Neural progenitor cell (in vitro differentiated cells): ENCODE results near the gene RPH3AL. TPM values are rescaled to one million over a fixed set of nuclear protein-coding genes. Genes with fewer than 3 reads are reported as not detected.

Experiments used
- DNase-seq: peaks from one replicate; pipeline ENCODE4 v3.0.0-alpha.2; 2016; ENCODE audit warnings: low spot score
- H2AFZ ChIP-seq: fragments of 200-600 bp; sonication (generic); replicated peaks from 2 replicates; pipeline ENCODE4 v1.6.1; 2016; ENCODE audit warnings: antibody characterized with exemption
- H3F3A ChIP-seq: fragments of 200-600 bp; sonication (generic); 2 replicates; pipeline ENCODE4 v1.6.1; 2016; ENCODE audit warnings: antibody characterized with exemption, low read depth
- H3K27ac ChIP-seq: fragments of 200-600 bp; sonication (generic); 2 replicates; pipeline ENCODE4 v1.5.1; 2016; ENCODE audit warnings: mild to moderate bottlenecking
- H3K27me3 ChIP-seq: fragments of 200-600 bp; sonication (generic); 2 replicates; pipeline ENCODE4 v1.6.1; 2016; ENCODE audit warnings: mild to moderate bottlenecking, moderate library complexity
- H3K36me3 ChIP-seq: fragments of 200-600 bp; sonication (generic); 2 replicates; pipeline ENCODE4 v1.5.1; 2016
- H3K4me1 ChIP-seq: fragments of 200-600 bp; sonication (generic); 2 replicates; pipeline ENCODE4 v1.6.1; 2016; ENCODE audit warnings: mixed run types
- H3K4me2 ChIP-seq: fragments of 200-600 bp; sonication (generic); 2 replicates; pipeline ENCODE4 v1.6.1; 2016
- H3K4me3 ChIP-seq: fragments of 200-600 bp; sonication (generic); 2 replicates; pipeline ENCODE4 v1.5.1; 2016
- H3K79me2 ChIP-seq: fragments of 200-600 bp; sonication (generic); 2 replicates; pipeline ENCODE4 v1.6.1; 2016; ENCODE audit warnings: low read depth
- H3K9ac ChIP-seq: fragments of 200-600 bp; sonication (generic); 2 replicates; pipeline ENCODE4 v1.6.1; 2016
- H3K9me3 ChIP-seq: fragments of 200-600 bp; sonication (generic); 2 replicates; pipeline ENCODE4 v1.5.1; 2016; ENCODE audit warnings: low read depth
- H4K20me1 ChIP-seq: fragments of 200-600 bp; sonication (generic); 2 replicates; pipeline ENCODE4 v1.6.1; 2016; ENCODE audit warnings: low read depth
- H3K27ac Mint-ChIP-seq: 3 replicates; pipeline ENCODE4 v1.8.0; 2021; ENCODE audit warnings: mixed read lengths
- H3K27me3 Mint-ChIP-seq: 2 replicates; pipeline ENCODE4 v1.8.0; 2022; ENCODE audit warnings: low read depth, mild to moderate bottlenecking, inconsistent platforms, moderate library complexity, mixed read lengths; ENCODE audit not compliant: insufficient read depth
- H3K36me3 Mint-ChIP-seq: 3 replicates; pipeline ENCODE4 v1.8.0; 2021; ENCODE audit warnings: mixed read lengths
- H3K4me1 Mint-ChIP-seq: 3 replicates; pipeline ENCODE4 v1.8.0; 2021; ENCODE audit warnings: mixed read lengths
- H3K4me3 Mint-ChIP-seq: 3 replicates; pipeline ENCODE4 v1.8.0; 2021; ENCODE audit warnings: mild to moderate bottlenecking, moderate library complexity, mixed read lengths
- H3K9me3 Mint-ChIP-seq: 3 replicates; pipeline ENCODE4 v1.8.0; 2020; ENCODE audit warnings: mixed read lengths
- CTCF ChIP-seq: fragments of 200-600 bp; sonication (generic); IDR thresholded peaks from 2 replicates; pipeline ENCODE4 v1.5.1; 2017; ENCODE audit warnings: antibody characterized with exemption, mild to moderate bottlenecking
- EZH2 ChIP-seq: fragments of 200-600 bp; sonication (generic); IDR thresholded peaks from 2 replicates; pipeline ENCODE4 v1.6.1; 2017; ENCODE audit warnings: antibody characterized with exemption, mild to moderate bottlenecking, moderate library complexity
- EZH2phosphoT487 ChIP-seq: fragments of 200-600 bp; sonication (generic); IDR thresholded peaks from 2 replicates; pipeline ENCODE4 v1.6.1; 2017; ENCODE audit warnings: antibody characterized with exemption
- total RNA-seq: library from RNA; depleted of rRNA; stranded (reverse); fragments of >200 nt; gene quantifications from 2 replicates; pipeline ENCODE4 v1.2.3, GENCODE V29; 2015; ENCODE audit warnings: low replicate concordance

The RPH3AL gene
- total RNA-seq, 1 donor from 2014 or later = 7.5 TPM

- Histone ChIP-seq H3K9me3 (no peaks in the 10 kb centered on the region), H3F3A (peaks cover 12% of the 10 kb centered on the region), H3K4me3 (no peak overlapping the region), H3K9ac (no peak overlapping the region), H3K27me3 (no peaks in the 10 kb centered on the region), H3K27ac (no peak overlapping the region), H3K4me1 (peaks cover 17% of the 10 kb centered on the region), H3K36me3 (no peaks in the 10 kb centered on the region), H3K79me2 (no peaks in the 10 kb centered on the region), H2AFZ (no peak overlapping the region), H3K4me2 (no peak overlapping the region), H4K20me1 (no peaks in the 10 kb centered on the region)
- H3K27me3 Mint-ChIP-seq = peaks cover 9% of the 10 kb centered on the region
- peaks cover 9% of the 10 kb centered on the region for H3K9me3 Mint-ChIP-seq
- H3K27ac Mint-ChIP-seq = peak overlapping the region; percentile 92
- H3K4me3 Mint-ChIP-seq = peak overlapping the region; percentile 31
- peaks cover 2% of the 10 kb centered on the region for H3K36me3 Mint-ChIP-seq
- no peak for DNase-seq
- peaks cover 55% of the 10 kb centered on the region for H3K4me1 Mint-ChIP-seq
- TF ChIP-seq CTCF (no peak), EZH2phosphoT487 (no peak), EZH2 (no peak)
These were observed 4.2 kb upstream of the RPH3AL start for GRCh38 chr17:356671-357434.

- H3K9me3 Mint-ChIP-seq = peaks cover 9% of the 10 kb centered on the region
- Histone ChIP-seq H3K9ac (no peak overlapping the region), H3K4me2 (no peak overlapping the region), H2AFZ (no peak overlapping the region), H3F3A (peaks cover 7% of the 10 kb centered on the region), H3K36me3 (no peaks in the 10 kb centered on the region), H4K20me1 (no peaks in the 10 kb centered on the region), H3K4me1 (peaks cover 21% of the 10 kb centered on the region), H3K27me3 (no peaks in the 10 kb centered on the region), H3K9me3 (no peaks in the 10 kb centered on the region), H3K79me2 (no peaks in the 10 kb centered on the region), H3K4me3 (no peak overlapping the region), H3K27ac (no peak overlapping the region)
- peak overlapping the region; percentile 33 for H3K27ac Mint-ChIP-seq
- TF ChIP-seq CTCF (no peak), EZH2 (no peak), EZH2phosphoT487 (no peak)
- H3K4me3 Mint-ChIP-seq = no peak overlapping the region
- peaks cover 57% of the 10 kb centered on the region for H3K4me1 Mint-ChIP-seq
- DNase-seq = no peak
- H3K27me3 Mint-ChIP-seq = peaks cover 9% of the 10 kb centered on the region
- peaks cover 2% of the 10 kb centered on the region for H3K36me3 Mint-ChIP-seq
These were observed 2.3 kb upstream of the RPH3AL start for GRCh38 chr17:354651-355556.

- Histone ChIP-seq H3K79me2 (no peaks in the 10 kb centered on the region), H3F3A (peaks cover 14% of the 10 kb centered on the region), H3K9me3 (no peaks in the 10 kb centered on the region), H3K27me3 (no peaks in the 10 kb centered on the region), H3K27ac (no peak overlapping the region), H3K36me3 (no peaks in the 10 kb centered on the region), H3K9ac (no peak overlapping the region), H4K20me1 (no peaks in the 10 kb centered on the region), H2AFZ (no peak overlapping the region), H3K4me1 (peaks cover 26% of the 10 kb centered on the region), H3K4me2 (no peak overlapping the region), H3K4me3 (no peak overlapping the region)
- Mint-ChIP-seq H3K9me3 (peaks cover 9% of the 10 kb centered on the region), H3K4me3 (peak overlapping the region; percentile 47), H3K27me3 (peaks cover 12% of the 10 kb centered on the region), H3K4me1 (peaks cover 60% of the 10 kb centered on the region), H3K36me3 (peaks cover 2% of the 10 kb centered on the region), H3K27ac (no peak overlapping the region)
- no peak for DNase-seq
- TF ChIP-seq CTCF = no peak
- no peak for TF ChIP-seq EZH2
- TF ChIP-seq EZH2phosphoT487 = no peak
These were observed 1.2 kb upstream of the RPH3AL start for GRCh38 chr17:353838-354234.
